ENCODE data around the gene ABHD16B. TPM values are rescaled to one million over a fixed set of nuclear protein-coding genes. Genes with fewer than 3 reads are reported as not detected.

The ABHD16B gene
- total and polyA plus RNA-seq, 9 donors: not detected

Other genes with a start within 250 kb of the ABHD16B start
- gene GMEB2, start 234.4 kb upstream of the ABHD16B start, total RNA-seq: 5.9 TPM
- 1 to 10 TPM; 7.1 to 9.5 (median 8.1) TPM for gene GMEB2, start 234.4 kb upstream of the ABHD16B start, polyA plus RNA-seq (ENCODE audit: insufficient read depth in 1 of 8, insufficient read length in 8 of 8, low replicate concordance in 1 of 8)
- gene STMN3, start 208.1 kb upstream of the ABHD16B start, total RNA-seq: 18.3 TPM
- 10 to 100 TPM; 12.3 to 31.9 (median 19.4) TPM for gene STMN3, start 208.1 kb upstream of the ABHD16B start, polyA plus RNA-seq (ENCODE audit: insufficient read depth in 1 of 8, insufficient read length in 8 of 8, low replicate concordance in 1 of 8)
- gene RTEL1, start 203.2 kb upstream of the ABHD16B start, total RNA-seq: 8.4 TPM
- gene RTEL1, start 203.2 kb upstream of the ABHD16B start, polyA plus RNA-seq (ENCODE audit: insufficient read depth in 1 of 8, insufficient read length in 8 of 8, low replicate concordance in 1 of 8): 10 to 100 TPM in 5 of 8 donors, 1 to 10 TPM in 3; 8.7 to 13.3 (median 11.1) TPM
- 1.6 TPM for gene TNFRSF6B, start 164.8 kb upstream of the ABHD16B start, total RNA-seq
- gene TNFRSF6B, start 164.8 kb upstream of the ABHD16B start, polyA plus RNA-seq (ENCODE audit: insufficient read depth in 1 of 8, insufficient read length in 8 of 8, low replicate concordance in 1 of 8): 1 to 10 TPM in 7 of 8 donors, under 1 TPM in 1; 0.55 to 2.4 (median 1.3) TPM
- gene ARFRP1, start 153.5 kb upstream of the ABHD16B start, total RNA-seq: 32.8 TPM
- gene ARFRP1, start 153.5 kb upstream of the ABHD16B start, polyA plus RNA-seq (ENCODE audit: insufficient read depth in 1 of 8, insufficient read length in 8 of 8, low replicate concordance in 1 of 8): 10 to 100 TPM; 26.2 to 33.0 (median 31.0) TPM
- 13.1 TPM for gene ZGPAT, start 153.5 kb upstream of the ABHD16B start, total RNA-seq
- gene ZGPAT, start 153.5 kb upstream of the ABHD16B start, polyA plus RNA-seq (ENCODE audit: insufficient read depth in 1 of 8, insufficient read length in 8 of 8, low replicate concordance in 1 of 8): 10 to 100 TPM; 13.0 to 18.2 (median 16.4) TPM
- gene LIME1, start 124.8 kb upstream of the ABHD16B start, total RNA-seq: 6.4 TPM
- 1 to 10 TPM; 2.5 to 8.1 (median 4.8) TPM for gene LIME1, start 124.8 kb upstream of the ABHD16B start, polyA plus RNA-seq (ENCODE audit: insufficient read depth in 1 of 8, insufficient read length in 8 of 8, low replicate concordance in 1 of 8)
- 58.2 TPM for gene SLC2A4RG, start 121.7 kb upstream of the ABHD16B start, total RNA-seq
- 100 to 1,000 TPM; 112 to 160 (median 133) TPM for gene SLC2A4RG, start 121.7 kb upstream of the ABHD16B start, polyA plus RNA-seq (ENCODE audit: insufficient read depth in 1 of 8, insufficient read length in 8 of 8, low replicate concordance in 1 of 8)
- 20.7 TPM for gene ZBTB46, start 30.2 kb upstream of the ABHD16B start, total RNA-seq
- gene ZBTB46, start 30.2 kb upstream of the ABHD16B start, polyA plus RNA-seq (ENCODE audit: insufficient read depth in 1 of 8, insufficient read length in 8 of 8, low replicate concordance in 1 of 8): 10 to 100 TPM; 14.2 to 20.9 (median 18.2) TPM
- gene TPD52L2, start 3.8 kb downstream of the ABHD16B start, total RNA-seq: 48.9 TPM
- gene TPD52L2, start 3.8 kb downstream of the ABHD16B start, polyA plus RNA-seq (ENCODE audit: insufficient read depth in 1 of 8, insufficient read length in 8 of 8, low replicate concordance in 1 of 8): 10 to 100 TPM; 69.0 to 86.7 (median 79.4) TPM
- 29.7 TPM for gene DNAJC5, start 33.6 kb downstream of the ABHD16B start, total RNA-seq
- gene DNAJC5, start 33.6 kb downstream of the ABHD16B start, polyA plus RNA-seq (ENCODE audit: insufficient read depth in 1 of 8, insufficient read length in 8 of 8, low replicate concordance in 1 of 8): 10 to 100 TPM; 26.8 to 37.9 (median 32.4) TPM
- 24.8 TPM for gene UCKL1, start 94.9 kb downstream of the ABHD16B start, total RNA-seq
- 10 to 100 TPM; 31.2 to 56.5 (median 44.5) TPM for gene UCKL1, start 94.9 kb downstream of the ABHD16B start, polyA plus RNA-seq (ENCODE audit: insufficient read depth in 1 of 8, insufficient read length in 8 of 8, low replicate concordance in 1 of 8)
- gene ZNF512B, start 108.4 kb downstream of the ABHD16B start, total RNA-seq: 15.5 TPM
- gene ZNF512B, start 108.4 kb downstream of the ABHD16B start, polyA plus RNA-seq (ENCODE audit: insufficient read depth in 1 of 8, insufficient read length in 8 of 8, low replicate concordance in 1 of 8): 10 to 100 TPM; 20.1 to 34.0 (median 28.0) TPM
- gene SAMD10, start 118.1 kb downstream of the ABHD16B start, total RNA-seq: 1.5 TPM
- gene SAMD10, start 118.1 kb downstream of the ABHD16B start, polyA plus RNA-seq (ENCODE audit: insufficient read depth in 1 of 8, insufficient read length in 8 of 8, low replicate concordance in 1 of 8): 1 to 10 TPM; 2.4 to 4.4 (median 3.8) TPM
- 42.8 TPM for gene PRPF6, start 119.6 kb downstream of the ABHD16B start, total RNA-seq
- 10 to 100 TPM; 50.5 to 64.4 (median 57.9) TPM for gene PRPF6, start 119.6 kb downstream of the ABHD16B start, polyA plus RNA-seq (ENCODE audit: insufficient read depth in 1 of 8, insufficient read length in 8 of 8, low replicate concordance in 1 of 8)
- 0.84 TPM for gene C20orf204, start 174.7 kb downstream of the ABHD16B start, total RNA-seq
- gene C20orf204, start 174.7 kb downstream of the ABHD16B start, polyA plus RNA-seq (ENCODE audit: insufficient read depth in 1 of 8, insufficient read length in 8 of 8, low replicate concordance in 1 of 8): 1 to 10 TPM in 3 of 8 donors, under 1 TPM in 5; 0.52 to 1.5 (median 0.94) TPM
- gene SOX18, start 188.1 kb downstream of the ABHD16B start, total RNA-seq: 2.2 TPM
- gene SOX18, start 188.1 kb downstream of the ABHD16B start, polyA plus RNA-seq (ENCODE audit: insufficient read depth in 1 of 8, insufficient read length in 8 of 8, low replicate concordance in 1 of 8): 10 to 100 TPM in 6 of 8 donors, 1 to 10 TPM in 2; 8.7 to 15.7 (median 11.2) TPM
- gene TCEA2, start 201.7 kb downstream of the ABHD16B start, total RNA-seq: 24.6 TPM
- 10 to 100 TPM; 43.1 to 60.1 (median 46.9) TPM for gene TCEA2, start 201.7 kb downstream of the ABHD16B start, polyA plus RNA-seq (ENCODE audit: insufficient read depth in 1 of 8, insufficient read length in 8 of 8, low replicate concordance in 1 of 8)
- 5.2 TPM for gene RGS19, start 218.0 kb downstream of the ABHD16B start, total RNA-seq
- 10 to 100 TPM in 1 of 8 donors, 1 to 10 TPM in 7; 4.9 to 10.4 (median 7.2) TPM for gene RGS19, start 218.0 kb downstream of the ABHD16B start, polyA plus RNA-seq (ENCODE audit: insufficient read depth in 1 of 8, insufficient read length in 8 of 8, low replicate concordance in 1 of 8)
- 0.93 TPM for gene OPRL1, start 218.6 kb downstream of the ABHD16B start, total RNA-seq
- 1 to 10 TPM in 6 of 8 donors, under 1 TPM in 2; 0.93 to 1.4 (median 1.3) TPM for gene OPRL1, start 218.6 kb downstream of the ABHD16B start, polyA plus RNA-seq (ENCODE audit: insufficient read depth in 1 of 8, insufficient read length in 8 of 8, low replicate concordance in 1 of 8)
- gene LKAAEAR1, start 222.9 kb downstream of the ABHD16B start, total RNA-seq: 0.27 TPM
- gene LKAAEAR1, start 222.9 kb downstream of the ABHD16B start, polyA plus RNA-seq (ENCODE audit: insufficient read depth in 1 of 8, insufficient read length in 8 of 8, low replicate concordance in 1 of 8): under 1 TPM in 3 of 8 donors, not detected in 5; 0.27 to 0.28 (median 0.27) TPM
- gene NPBWR2, start 246.1 kb downstream of the ABHD16B start, total RNA-seq: not detected
- not detected for gene NPBWR2, start 246.1 kb downstream of the ABHD16B start, polyA plus RNA-seq (ENCODE audit: insufficient read depth in 1 of 8, insufficient read length in 8 of 8, low replicate concordance in 1 of 8)